ENCODE data around the gene NELL2.

GRCh38 chr12:44592626-44593025 lies 283.5 kb downstream of the NELL2 start:
- TF ChIP-seq POLR2A (IDR thresholded peaks at IDR 0.05), result no peak
- no peak for TF ChIP-seq POLR2AphosphoS5 (IDR thresholded peaks at IDR 0.05)
- TF ChIP-seq, protein P1, sequence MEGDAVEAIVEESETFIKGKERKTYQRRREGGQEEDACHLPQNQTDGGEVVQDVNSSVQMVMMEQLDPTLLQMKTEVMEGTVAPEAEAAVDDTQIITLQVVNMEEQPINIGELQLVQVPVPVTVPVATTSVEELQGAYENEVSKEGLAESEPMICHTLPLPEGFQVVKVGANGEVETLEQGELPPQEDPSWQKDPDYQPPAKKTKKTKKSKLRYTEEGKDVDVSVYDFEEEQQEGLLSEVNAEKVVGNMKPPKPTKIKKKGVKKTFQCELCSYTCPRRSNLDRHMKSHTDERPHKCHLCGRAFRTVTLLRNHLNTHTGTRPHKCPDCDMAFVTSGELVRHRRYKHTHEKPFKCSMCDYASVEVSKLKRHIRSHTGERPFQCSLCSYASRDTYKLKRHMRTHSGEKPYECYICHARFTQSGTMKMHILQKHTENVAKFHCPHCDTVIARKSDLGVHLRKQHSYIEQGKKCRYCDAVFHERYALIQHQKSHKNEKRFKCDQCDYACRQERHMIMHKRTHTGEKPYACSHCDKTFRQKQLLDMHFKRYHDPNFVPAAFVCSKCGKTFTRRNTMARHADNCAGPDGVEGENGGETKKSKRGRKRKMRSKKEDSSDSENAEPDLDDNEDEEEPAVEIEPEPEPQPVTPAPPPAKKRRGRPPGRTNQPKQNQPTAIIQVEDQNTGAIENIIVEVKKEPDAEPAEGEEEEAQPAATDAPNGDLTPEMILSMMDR (IDR thresholded peaks at IDR 0.05), result no peak
- TF ChIP-seq EP300 (IDR thresholded peaks at IDR 0.05), result no peak

All from stomach (tissue), 4 donors.